Measurements from ENCODE around the gene ZNF385B.
A peak's percentile ranks its signal among the peaks of the same experiment; 100 is the strongest.
"Not testable (repeated sequence)": the region's sequence is repeated elsewhere in the genome, so short reads cannot be mapped to it uniquely, and the experiment has no call there.

Gene ZNF385B

DNA sequence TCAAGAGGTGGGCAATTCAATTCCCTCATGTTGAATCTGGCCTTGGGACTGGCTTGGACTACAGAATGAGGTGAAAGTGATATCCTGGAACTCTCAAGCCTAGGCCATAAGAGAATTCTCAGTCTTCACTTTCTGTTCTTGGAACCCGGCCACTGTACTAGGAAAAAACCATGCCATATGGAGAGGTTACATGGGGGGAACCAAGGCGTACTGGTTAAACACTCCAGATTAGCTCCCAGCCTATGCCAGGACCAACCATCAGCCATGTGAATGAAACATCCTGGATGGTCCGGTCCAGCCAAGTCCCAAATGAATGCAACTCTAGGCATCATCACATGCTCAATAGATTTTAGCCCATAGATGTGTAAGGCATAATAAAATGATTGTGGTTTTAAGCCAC, 56.4 kb downstream of the ZNF385B start:
- FAIRE-seq (no peak), DNase-seq (ENCODE audit: insufficient read length, low spot score) (no peak)

DNA sequence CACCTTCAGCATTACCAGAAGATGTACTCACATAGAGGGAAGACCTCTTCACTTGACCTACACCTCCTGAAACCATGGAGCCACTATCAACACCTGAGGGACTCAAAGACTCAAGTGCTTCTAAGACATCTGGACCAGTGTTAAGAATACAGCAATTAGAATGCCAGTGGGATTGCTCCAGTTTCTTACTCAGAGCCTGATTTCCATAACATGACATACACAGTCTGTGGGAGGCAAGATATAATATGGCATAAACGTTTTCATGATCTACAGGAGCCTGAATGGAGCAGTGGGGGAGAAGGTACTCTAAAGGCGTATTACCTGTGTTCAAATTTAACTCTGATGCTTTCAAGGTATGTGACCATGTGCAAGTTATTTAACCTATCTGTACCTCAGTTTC, 57.2 kb downstream of the ZNF385B start:
- FAIRE-seq (no peak), DNase-seq (ENCODE audit: insufficient read length, low spot score) (no peak)

- no peak for FAIRE-seq
These were observed 59.1 kb downstream of the ZNF385B start for GRCh38 chr2:179802051-179802882.

GRCh38 chr2:179800776-179801175, 60.6 kb downstream of the ZNF385B start:
- no peak for DNase-seq (ENCODE audit: insufficient read length, low spot score)
- FAIRE-seq: no peak

More at GRCh38 chr2:179802051-179802882, 59.1 kb downstream of the ZNF385B start:
- no peak for DNase-seq (ENCODE audit: insufficient read length, low spot score)

DNA sequence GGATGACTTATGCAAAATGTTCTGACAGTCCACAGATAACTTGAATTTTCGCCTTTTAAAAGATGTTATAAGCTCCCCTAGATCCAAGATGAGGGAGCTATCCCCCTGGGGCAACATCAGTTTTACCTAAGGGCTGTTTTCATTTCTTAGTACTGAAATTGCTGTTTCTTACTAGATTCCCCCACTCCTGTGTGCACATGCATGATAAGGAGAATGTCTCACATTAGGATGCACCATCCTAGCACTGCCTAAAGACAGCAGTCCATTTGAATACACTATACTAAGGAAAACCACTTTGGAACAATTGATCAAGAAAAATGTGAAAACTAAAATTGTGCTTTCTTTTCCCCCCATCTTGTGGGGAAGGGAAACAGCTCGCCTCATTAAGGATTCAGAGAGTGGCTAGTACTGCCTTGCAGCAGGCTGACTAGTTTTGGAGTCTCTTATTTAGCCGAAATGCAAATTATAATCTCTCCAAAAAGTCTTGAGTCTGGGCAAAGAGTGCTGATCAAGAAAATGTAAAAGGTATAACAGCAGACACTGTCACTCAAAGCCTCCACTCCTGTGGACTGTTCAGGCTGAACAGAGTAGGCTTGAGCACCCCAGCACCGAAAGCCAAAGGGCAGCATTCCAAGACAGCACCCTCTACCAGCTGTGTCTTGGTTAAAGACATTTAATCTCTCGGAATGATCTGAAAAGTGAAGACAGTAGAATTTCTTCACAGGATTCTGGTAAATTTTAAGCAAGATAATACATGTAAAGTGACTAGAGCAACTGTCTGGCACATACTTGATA, 65.0 kb downstream of the ZNF385B start:
- DNase-seq (ENCODE audit: insufficient read length, low spot score): no peak
- FAIRE-seq: no peak

DNA sequence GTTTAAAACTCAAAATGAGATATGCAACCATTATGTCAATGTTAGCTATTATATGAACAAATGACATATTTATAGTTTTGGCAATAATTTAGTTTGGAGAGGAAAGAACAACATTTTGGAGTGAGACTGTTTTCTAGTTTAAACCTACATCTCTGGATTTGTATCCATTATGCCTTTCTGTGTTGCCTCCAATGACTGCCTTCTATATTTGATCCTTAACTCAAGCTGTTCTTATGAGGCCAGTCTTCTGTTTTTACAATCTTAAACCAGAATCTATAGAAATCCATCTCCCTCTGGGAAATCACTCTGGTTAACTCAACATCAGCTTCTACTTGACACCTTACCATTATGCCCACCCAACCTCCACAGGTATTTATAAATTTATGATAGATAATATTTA, 67.5 kb downstream of the ZNF385B start:
- FAIRE-seq (no peak), DNase-seq (ENCODE audit: insufficient read length, low spot score) (no peak)

DNA sequence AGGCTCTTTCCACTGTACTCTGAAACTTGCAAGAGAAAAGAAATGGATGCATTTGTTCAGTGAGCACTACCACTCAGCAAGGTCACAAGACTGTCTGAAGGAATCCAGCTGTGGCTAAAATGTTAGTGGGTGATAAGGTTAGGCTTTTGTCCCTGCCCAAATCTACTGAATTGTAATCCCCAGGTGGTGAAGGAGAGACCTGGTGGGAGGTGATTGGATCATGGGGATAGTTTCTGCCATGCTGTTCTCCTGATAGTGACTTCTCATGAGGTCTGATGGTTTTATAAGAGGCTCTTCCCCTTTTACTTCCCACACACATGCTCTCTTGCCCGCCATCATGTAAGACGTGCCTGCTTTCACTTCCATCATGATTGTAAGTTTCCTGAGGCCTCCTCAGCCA, 68.2 kb downstream of the ZNF385B start:
- FAIRE-seq (no peak), DNase-seq (ENCODE audit: insufficient read length, low spot score) (no peak)

- no peak for FAIRE-seq
- DNase-seq (ENCODE audit: insufficient read length, low spot score): no peak
These were observed 70.9 kb downstream of the ZNF385B start for GRCh38 chr2:179790235-179791217.

DNA sequence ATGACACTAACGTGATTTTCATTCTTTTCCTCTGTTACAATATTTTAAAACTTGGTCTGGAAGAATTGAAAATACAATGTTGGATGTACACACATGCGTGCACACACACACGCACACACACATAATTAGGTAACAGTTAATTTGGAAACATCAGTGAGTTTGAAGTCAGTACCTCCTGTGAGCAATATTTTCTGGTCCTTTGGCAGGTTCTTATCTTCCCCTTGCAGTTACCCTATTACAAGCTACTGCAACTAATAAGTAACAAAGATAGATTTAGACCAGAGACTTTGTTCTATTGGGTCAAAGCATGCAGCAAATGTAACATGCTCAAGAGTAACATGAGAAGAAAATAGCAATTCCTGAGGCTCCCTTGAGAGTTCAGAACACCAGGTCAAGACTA, 73.3 kb downstream of the ZNF385B start:
- DNase-seq (ENCODE audit: insufficient read length, low spot score): no peak
- no peak for FAIRE-seq

DNA sequence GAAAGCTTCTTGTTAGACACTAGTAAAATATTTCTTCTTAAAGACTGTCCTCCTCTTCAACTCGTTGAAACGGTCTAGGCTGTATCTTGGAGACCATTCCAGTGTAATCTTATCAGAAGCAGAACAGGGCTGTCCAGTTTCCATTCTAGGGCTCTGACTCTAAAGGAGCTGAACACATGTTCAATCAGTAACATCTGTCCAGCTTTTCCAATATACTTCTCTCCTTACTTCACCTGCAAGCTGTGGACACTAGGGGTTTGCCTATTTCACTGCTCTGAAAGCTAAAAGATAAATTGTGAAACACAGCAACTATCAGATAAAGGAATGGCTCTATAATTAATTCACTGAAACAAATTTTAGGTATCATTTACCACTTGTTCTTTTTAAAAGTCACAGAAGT, 73.8 kb downstream of the ZNF385B start:
- no peak for FAIRE-seq
- DNase-seq (ENCODE audit: insufficient read length, low spot score): no peak

DNA sequence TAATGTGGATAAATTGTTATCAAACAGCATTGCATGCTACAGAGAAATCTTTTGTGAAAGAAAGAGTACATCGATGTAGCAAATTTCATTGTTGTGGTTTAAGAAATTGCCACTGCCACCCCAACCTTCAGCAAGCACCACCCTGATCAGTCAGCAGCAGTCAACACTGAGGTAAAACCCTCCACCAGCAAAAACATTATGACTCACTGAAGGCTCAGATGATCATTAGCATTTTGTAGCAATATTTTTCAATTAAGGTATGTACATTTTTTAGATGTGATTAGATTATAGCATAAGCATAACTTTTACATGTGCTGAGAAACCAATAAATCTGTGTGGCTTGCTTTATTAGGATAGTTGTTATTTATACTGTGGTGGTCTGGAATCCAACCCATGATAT, 75.5 kb downstream of the ZNF385B start:
- FAIRE-seq (no peak), DNase-seq (ENCODE audit: insufficient read length, low spot score) (no peak)

DNA sequence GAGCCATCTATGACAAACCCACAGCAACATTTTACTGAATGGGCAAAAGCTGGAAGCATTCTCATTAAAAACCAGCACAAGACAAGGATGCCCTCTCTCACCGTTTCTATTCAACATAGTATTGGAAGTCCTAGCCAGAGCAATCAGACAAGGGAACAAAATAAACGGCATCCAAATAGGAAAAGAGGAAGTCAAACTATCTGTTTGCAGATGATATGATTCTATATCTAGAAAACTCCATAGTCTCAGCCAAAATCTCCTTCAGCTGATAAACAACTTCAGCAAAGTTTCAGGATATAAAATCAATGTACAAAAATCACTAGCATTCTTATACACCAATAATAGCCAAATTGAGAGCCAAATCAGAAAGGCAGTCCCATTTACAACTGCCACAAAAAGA, 79.1 kb downstream of the ZNF385B start:
- DNase-seq (ENCODE audit: insufficient read length, low spot score); FAIRE-seq: not testable (repeated sequence)

GRCh38 chr2:179773986-179774385, 87.4 kb downstream of the ZNF385B start:
- DNase-seq (ENCODE audit: insufficient read length, low spot score): no peak
- peak; percentile 91 for FAIRE-seq

GRCh38 chr2:179772346-179772745, 89.1 kb downstream of the ZNF385B start:
- FAIRE-seq (no peak), DNase-seq (ENCODE audit: insufficient read length, low spot score) (no peak)

DNA sequence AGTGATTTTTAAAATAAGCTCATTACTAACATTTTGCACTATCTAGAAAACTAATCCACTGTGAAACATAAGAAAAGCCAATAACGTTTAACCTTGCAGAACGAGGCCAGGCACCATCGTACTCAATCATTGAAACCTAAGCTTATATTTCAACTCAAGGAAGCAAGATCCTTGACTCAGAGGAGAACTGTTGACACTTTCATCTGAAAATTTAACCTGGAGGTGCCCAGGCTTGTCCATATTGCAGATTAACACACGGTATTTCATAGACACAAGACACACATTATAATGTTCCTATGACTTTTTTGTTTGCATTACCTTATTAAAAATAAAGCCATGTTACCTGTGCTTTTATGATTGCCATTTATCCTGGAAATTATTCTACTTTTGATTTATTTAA, 89.6 kb downstream of the ZNF385B start:
- FAIRE-seq (no peak), DNase-seq (ENCODE audit: insufficient read length, low spot score) (no peak)

GRCh38 chr2:179770029-179770428, 91.4 kb downstream of the ZNF385B start:
- FAIRE-seq: no peak
- no peak for DNase-seq (ENCODE audit: insufficient read length, low spot score)

DNA sequence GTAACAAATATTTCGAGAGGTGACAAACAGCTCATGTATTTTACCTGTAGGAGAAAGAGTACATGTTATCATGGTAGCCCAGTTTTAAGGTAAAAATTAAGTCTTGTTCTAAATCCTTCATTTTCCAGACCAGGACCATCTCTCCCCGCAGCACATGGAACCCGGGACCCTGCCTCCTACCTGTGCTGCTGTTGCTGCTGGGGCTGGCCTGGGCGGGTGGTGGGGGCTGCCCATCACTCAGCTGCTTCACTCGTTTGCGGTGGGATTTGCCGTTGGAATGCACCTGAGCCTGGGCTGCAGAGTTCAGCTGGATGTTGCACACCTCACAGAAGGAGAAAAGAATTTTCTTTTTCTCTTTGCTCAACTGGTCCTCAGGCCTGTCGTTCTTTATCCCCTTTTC, 92.1 kb downstream of the ZNF385B start:
- DNase-seq (ENCODE audit: insufficient read length, low spot score): no peak
- FAIRE-seq: no peak

- DNase-seq (ENCODE audit: insufficient read length, low spot score): no peak
- FAIRE-seq: no peak
These were observed 92.6 kb downstream of the ZNF385B start for GRCh38 chr2:179768765-179769164.

- DNase-seq (ENCODE audit: insufficient read length, low spot score) (no peak), FAIRE-seq (no peak)
These were observed 95.7 kb downstream of the ZNF385B start for GRCh38 chr2:179765666-179766065.

DNA sequence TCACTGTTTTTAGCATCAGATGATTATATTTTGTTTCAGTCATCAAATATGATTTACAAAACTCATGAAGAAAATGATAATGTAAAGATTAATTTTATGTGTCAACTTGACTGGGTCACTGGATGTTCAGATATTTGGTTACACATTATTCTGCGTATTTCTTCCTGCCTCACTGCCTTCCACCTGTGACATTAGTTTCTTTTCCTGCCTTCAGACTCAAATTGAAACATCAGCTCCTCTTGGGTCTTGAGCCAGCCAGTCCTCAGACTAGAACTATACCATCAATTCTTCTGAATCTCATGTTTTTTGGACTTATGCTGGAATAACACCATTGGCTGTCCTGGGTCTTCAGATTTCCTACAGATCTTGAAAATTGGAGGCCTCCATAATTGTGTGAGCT, 96.7 kb downstream of the ZNF385B start:
- FAIRE-seq: no peak
- DNase-seq (ENCODE audit: insufficient read length, low spot score): no peak

DNA sequence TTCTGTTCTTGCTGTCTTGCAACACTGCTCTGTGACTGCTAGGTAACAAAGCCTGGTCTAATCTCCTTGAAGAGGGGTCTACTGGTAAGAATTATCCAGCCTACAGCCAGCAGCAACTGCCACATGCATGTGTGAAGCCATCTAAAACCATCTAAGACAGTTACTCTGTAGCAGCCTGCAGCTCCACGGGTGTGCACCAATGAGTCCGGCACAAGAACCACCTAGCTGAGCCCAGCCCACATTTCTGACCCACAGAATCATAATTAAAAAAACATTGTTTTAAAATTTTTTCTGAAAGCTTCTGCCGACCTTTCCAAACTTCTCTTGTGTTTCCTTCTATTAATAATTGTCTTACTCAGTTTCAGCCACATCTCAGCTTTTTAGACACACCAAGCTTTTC, 102.8 kb downstream of the ZNF385B start:
- DNase-seq (ENCODE audit: insufficient read length, low spot score): no peak

More for the DNA sequence above, 102.8 kb downstream of the ZNF385B start:
- FAIRE-seq: no peak
